ENCODE data around the gene PSMB8.
"Not testable (repeated sequence)": the region's sequence is repeated elsewhere in the genome, so short reads cannot be mapped to it uniquely, and the experiment has no call there.

PSMB8 gene

DNA sequence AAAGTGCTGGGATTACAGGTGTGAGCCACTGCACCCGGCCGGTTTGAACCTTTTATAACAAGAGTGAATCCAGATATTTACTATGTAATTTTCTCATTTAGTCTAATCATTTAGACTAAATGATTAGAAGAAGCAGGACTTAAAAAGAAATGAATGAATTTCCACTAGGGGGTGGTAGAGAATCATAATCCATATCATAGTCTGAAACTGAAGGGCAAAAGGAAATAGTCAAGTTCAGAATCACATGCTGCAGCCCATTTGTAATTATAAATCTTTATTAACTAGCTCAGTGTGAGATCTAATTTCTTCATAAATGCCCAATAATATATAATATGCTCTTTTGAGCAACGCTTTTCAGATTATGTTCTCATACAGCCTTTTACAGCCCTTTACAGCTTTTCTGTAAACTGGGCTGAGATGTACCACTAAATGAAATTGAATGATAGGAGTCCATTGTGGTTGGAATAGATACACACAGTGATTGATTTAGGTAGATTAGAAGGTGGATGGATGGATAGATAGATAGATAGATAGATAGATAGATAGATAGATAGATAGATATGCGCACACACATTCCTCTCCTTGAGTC lies 41.9 kb upstream of the PSMB8 start:
- peak; percentile 86 for DNase-seq (ENCODE audit: low read depth)
- TF ChIP-seq CTCF (IDR thresholded peaks at IDR 0.05; ENCODE audit: insufficient read depth, low read depth, low read length, missing control alignments) = peak; percentile 45
- no peak overlapping the region for H3K4me3 ChIP-seq (ENCODE audit: low read depth, low read length)

GRCh38 chr6:32883789-32884188 lies 39.9 kb upstream of the PSMB8 start:
- no peak for DNase-seq (ENCODE audit: low read depth)
- H3K4me3 ChIP-seq (ENCODE audit: low read depth, low read length) = no peak overlapping the region
- TF ChIP-seq CTCF (IDR thresholded peaks at IDR 0.05; ENCODE audit: insufficient read depth, low read depth, low read length, missing control alignments) = no peak

- no peak for TF ChIP-seq CTCF (IDR thresholded peaks at IDR 0.05; ENCODE audit: insufficient read depth, low read depth, low read length, missing control alignments)
- H3K4me3 ChIP-seq (ENCODE audit: low read depth, low read length) = no peak overlapping the region
- DNase-seq (ENCODE audit: low read depth) = no peak
Measured at GRCh38 chr6:32882879-32883250, 39.0 kb upstream of the PSMB8 start.

DNA sequence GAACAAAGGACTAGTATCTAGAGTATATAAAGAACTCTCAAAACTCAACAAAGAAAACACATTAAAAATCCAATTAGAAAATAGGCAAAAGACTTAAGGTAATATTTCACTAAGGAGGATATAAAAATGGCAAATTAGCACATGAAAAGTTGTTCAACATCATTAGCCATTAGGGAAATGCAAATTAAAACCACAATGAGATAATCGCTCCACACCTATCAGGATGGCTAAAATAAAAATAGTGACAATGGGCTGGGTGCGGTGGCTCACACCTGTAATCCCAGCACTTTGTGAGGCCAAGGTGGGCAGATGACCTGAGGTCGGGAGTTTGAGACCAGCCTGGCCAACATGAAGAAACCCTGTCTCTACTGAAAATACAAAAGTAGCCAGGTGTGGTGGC lies 37.1 kb upstream of the PSMB8 start:
- H3K4me3 ChIP-seq (ENCODE audit: low read depth, low read length); DNase-seq (ENCODE audit: low read depth): not testable (repeated sequence)

DNA sequence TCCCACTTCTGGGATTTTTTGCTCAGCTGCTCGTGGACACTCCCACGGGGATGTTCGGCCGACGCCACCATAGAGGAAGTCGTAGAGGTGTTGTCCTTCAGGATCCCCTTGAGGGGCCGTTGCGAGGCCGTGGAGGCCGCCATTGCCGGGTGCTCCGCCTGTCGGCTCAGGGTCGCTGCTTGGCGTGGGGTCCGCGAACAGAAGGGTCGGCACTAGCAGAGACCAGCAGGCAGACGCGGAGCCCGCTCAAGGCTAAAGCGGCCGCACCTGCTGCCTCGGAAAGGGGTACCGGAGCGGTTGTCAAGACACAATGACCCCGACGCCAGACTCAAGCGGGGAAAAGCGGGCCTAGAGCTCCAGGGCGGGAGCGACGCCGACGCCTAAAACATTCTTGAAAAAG lies 35.8 kb upstream of the PSMB8 start:
- H3K4me3 ChIP-seq (ENCODE audit: low read depth, low read length) = no peak overlapping the region
- TF ChIP-seq CTCF (IDR thresholded peaks at IDR 0.05; ENCODE audit: insufficient read depth, low read depth, low read length, missing control alignments) = no peak
- DNase-seq (ENCODE audit: low read depth) = no peak

- TF ChIP-seq CTCF (IDR thresholded peaks at IDR 0.05; ENCODE audit: insufficient read depth, low read depth, low read length, missing control alignments) = no peak
- DNase-seq (ENCODE audit: low read depth) = no peak
Measured at GRCh38 chr6:32876603-32877002, 32.8 kb upstream of the PSMB8 start.

GRCh38 chr6:32873947-32874346 lies 30.1 kb upstream of the PSMB8 start:
- DNase-seq (ENCODE audit: low read depth); H3K4me3 ChIP-seq (ENCODE audit: low read depth, low read length): not testable (repeated sequence)

More at GRCh38 chr6:32876603-32877002, 32.8 kb upstream of the PSMB8 start:
- H3K4me3 ChIP-seq (ENCODE audit: low read depth, low read length) = no peak overlapping the region

- DNase-seq (ENCODE audit: low read depth) = peak; percentile 88
- TF ChIP-seq CTCF (IDR thresholded peaks at IDR 0.05; ENCODE audit: insufficient read depth, low read depth, low read length, missing control alignments) = peak; percentile 70
- H3K4me3 ChIP-seq (ENCODE audit: low read depth, low read length) = no peak overlapping the region
Measured at GRCh38 chr6:32868257-32868788, 24.5 kb upstream of the PSMB8 start.
